ENCODE data around the gene SLC25A10. TPM values are rescaled to one million over a fixed set of nuclear protein-coding genes. Genes with fewer than 3 reads are reported as not detected.
A peak's percentile ranks its signal among the peaks of the same experiment; 100 is the strongest.

The SLC25A10 gene
- total RNA-seq, 1 donor from 2014 or later, result 8.6 TPM

DNA sequence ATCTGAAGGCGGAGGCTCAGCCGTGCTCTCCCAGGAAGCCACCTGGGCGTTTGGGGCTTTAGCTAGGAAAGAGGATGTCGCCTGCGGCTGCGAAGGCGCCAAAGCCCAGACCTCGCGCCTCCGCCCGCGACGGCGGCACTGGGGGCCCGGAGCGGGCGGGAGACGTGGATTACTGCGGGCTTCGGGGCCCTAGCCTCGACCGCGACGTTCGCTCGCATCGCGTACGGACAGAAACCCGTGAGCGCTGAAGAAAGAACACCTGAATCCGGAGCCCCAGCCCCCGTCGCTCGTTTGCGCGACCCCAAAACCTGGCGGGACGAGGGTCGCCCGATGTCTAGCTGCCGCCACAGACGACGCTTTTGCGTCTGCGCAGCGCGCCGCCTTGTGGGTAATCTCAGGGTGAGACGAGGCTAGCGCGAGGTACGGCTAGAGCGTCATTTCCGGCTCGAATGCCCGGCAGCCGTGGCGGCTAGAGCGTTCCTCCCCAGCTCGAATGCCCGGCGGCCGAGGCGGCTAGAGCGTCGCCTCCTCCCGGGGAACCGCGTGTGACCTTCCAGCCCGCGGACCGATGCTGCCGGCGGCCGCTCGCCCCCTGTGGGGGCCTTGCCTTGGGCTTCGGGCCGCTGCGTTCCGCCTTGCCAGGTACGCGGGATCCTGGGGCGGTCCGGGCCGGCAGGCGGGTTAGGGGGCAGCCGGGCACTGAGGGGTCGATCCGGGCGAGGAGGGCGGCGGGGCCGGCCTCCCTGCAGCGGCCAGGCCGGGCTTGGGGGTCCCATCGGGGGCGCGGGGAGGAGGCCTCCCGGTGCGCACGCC lies 8.9 kb upstream of the SLC25A10 start, which contains the start of gene MRPL12:
TSS of gene MRPL12 (plus strand) at position 434 of the 813 bp plus-strand sequence. CDS start at position 569, 135 bp downstream.
- peak; percentile 93 for ATAC-seq
- intact Hi-C loops (cut with micrococcal nuclease), result no loop called here
- DNase-seq, result peak; percentile 96

DNA sequence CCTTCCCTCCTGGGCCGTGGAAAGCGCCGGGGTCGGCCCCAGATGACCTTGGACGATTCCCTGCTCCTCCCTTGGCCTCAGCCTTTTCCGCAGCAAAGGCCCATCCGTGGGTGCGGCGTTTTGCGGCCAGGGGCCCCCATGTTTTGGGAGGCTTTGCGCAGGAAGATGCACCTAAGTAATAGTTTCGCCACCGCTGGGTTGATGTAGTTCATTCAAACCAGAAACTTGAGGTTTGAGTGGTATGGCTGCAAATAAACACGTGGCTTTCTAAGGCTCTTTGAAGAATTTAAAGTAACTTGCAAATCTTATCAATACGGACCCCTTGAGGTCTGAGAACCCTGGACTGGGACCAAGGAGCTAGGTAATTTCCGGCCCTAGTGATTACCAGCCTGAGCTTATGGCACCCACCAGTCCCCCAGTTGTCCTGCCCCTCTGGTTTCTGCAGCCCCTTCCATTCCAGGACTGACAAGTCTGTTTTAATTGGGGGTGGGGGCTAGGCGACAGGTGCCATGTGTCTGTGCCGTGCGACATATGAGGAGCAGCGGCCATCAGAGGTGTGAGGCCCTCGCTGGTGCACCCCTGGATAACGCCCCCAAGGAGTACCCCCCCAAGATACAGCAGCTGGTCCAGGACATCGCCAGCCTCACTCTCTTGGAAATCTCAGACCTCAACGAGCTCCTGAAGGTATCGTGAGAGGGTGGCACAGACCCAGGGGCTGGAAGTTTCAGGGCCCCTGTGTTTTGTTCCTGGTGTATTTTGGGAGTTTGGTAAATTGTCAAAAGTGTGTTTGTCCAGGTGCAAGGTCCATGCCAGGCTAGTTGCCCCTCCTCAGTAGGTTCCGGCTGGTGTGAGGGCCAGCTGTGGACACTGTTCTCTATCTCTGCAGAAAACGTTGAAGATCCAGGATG lies 8.1 kb upstream of the SLC25A10 start:
- ATAC-seq (peak; percentile 22), DNase-seq (no peak)
- intact Hi-C loops (cut with micrococcal nuclease), result no loop called here

DNA sequence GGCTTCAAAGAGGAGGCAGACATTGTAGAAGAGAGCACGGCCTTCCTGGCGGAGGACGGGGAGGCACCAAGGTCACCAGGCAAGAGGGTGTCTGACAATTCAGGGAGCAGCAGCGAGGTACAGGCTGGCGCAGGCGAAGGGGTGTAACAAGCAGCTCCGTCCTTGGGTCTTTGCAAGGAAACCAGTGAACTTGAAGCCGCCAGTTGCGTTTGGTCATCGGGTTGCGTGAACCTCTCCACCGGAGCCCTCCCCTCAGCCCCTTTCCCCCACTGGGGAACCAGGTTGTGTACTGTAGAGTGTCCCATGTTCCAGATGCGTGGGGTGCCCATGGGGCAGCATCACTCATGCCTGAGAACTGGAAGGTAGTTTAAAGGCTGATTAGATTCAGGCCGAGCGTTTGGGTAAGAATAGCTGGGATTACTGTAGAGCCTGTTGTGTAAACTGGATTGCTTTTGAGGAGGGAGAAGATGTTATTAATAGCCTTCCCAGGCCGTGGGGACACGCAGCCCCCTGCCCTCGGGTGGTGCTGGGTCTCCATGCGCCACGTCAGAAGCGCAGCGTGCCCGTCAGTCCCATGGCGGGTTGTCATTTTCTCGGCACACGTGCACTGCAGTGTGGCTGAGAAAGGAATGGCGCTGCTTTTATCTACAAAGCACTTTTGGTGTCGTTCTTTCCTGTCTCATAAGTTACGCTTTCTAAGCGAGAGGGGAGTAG lies 6.4 kb upstream of the SLC25A10 start:
- ATAC-seq, result no peak
- no peak for DNase-seq
- intact Hi-C loops (cut with micrococcal nuclease), result no loop called here

- no peak for DNase-seq
- no peak for ATAC-seq
- intact Hi-C loops (cut with micrococcal nuclease), result no loop called here
These were observed 5.9 kb upstream of the SLC25A10 start for GRCh38 chr17:81706232-81706611.

DNA sequence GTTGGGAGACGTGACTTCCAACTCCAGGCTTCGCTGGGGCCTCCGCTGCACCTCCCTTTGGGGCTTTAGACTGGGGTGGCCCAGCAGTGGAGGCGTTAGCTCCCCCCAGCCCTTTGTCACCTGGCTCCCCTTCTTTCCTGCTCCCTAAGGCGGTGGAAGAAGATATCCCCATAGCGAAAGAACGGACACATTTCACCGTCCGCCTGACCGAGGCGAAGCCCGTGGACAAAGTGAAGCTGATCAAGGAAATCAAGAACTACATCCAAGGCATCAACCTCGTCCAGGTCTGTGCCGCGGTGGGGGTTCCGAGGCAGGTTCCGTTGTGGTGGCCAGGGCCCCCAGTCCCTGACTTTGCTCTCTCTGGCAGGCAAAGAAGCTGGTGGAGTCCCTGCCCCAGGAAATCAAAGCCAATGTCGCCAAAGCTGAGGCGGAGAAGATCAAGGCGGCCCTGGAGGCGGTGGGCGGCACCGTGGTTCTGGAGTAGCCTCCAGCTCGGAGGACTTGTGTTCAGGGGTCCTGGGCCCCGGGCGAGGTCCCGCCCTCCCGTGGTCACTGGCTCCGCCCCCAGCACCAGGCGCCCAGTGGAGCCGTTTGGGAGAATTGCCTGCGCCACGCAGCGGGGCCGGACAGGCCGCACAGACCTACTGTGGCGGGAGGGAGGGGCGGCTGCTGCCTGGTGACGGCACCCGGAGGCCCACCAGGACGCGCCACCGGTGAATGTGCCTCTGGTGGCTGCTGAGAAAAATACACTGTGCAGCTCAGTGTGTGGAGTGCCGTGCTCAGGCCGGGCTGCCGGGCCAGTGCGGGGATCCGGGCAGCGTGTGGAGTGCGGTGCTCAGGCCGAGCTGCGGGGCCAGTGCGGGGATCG lies 5.1 kb upstream of the SLC25A10 start:
- no peak for ATAC-seq
- intact Hi-C loops (cut with micrococcal nuclease), result no loop called here

GRCh38 chr17:81707725-81708646 lies 4.1 kb upstream of the SLC25A10 start:
- no peak for DNase-seq
- intact Hi-C loops (cut with micrococcal nuclease), result no loop called here
- ATAC-seq, result no peak

More for the DNA sequence above, 5.1 kb upstream of the SLC25A10 start:
- DNase-seq, result peak; percentile 30

DNA sequence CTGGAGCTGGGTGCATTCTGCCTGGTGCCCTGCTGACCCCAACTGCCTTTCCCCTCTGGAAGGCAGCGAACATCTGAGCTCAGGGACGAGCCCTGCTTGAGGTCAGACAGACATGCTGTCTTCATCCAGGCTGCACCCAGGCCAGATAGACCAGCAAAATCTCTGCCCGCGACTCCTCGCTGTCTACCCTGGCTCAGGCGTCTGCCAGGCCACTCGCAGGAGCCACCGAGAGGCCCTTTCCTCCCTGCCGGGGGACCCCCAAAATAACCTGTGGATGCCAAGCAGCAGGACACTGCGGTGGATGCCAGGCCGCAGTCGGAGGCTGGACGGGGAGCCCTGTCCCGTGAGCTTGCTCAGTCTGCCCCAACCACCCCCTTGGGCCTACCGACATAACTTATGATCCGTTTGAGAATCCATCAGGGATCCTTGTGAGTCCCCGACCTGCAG lies 3.3 kb upstream of the SLC25A10 start:
- DNase-seq (peak; percentile 30), ATAC-seq (no peak)
- intact Hi-C loops (cut with micrococcal nuclease), result no loop called here

GRCh38 chr17:81710514-81711308 lies 1.4 kb upstream of the SLC25A10 start:
- DNase-seq, result no peak
- intact Hi-C loops (cut with micrococcal nuclease), result no loop called here
- ATAC-seq, result no peak

GRCh38 chr17:81712468-81713003 lies 452 bp downstream of the SLC25A10 start:
- ATAC-seq, result peak; percentile 7
- DNase-seq, result peak; percentile 52
- intact Hi-C loops (cut with micrococcal nuclease), result no loop called here

DNA sequence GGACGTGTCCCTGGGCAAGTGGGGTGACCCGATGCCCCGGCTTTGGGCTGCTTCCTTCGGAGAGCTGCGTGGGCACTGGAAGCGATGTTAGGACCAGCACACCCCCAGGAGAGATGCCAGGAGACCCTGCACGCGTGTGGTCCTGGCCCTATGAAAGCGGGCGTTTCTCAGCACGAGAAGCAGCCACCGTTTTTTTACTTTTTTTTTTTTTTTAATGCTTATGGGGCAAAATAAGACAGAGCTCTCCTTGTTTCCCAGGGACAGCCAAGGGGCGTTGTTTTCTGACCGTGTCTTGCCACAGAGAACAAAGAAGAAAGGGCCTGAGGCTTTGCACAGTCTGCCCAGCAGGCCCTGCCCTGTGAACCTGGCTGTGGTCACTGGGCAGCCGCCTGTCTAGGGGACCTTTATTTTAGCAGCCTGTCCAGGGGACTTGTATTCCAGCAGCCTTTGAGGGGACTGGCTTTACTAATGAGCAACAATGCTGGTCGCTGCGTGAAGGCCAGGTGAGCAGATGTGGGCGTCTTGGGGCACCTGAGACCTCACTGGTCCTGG lies 996 bp downstream of the SLC25A10 start:
- DNase-seq (peak; percentile 34), ATAC-seq (no peak)
- intact Hi-C loops (cut with micrococcal nuclease), result no loop called here

- no peak for DNase-seq
- no peak for ATAC-seq
- intact Hi-C loops (cut with micrococcal nuclease), result no loop called here
These were observed 1.7 kb downstream of the SLC25A10 start for GRCh38 chr17:81713556-81714411.

DNA sequence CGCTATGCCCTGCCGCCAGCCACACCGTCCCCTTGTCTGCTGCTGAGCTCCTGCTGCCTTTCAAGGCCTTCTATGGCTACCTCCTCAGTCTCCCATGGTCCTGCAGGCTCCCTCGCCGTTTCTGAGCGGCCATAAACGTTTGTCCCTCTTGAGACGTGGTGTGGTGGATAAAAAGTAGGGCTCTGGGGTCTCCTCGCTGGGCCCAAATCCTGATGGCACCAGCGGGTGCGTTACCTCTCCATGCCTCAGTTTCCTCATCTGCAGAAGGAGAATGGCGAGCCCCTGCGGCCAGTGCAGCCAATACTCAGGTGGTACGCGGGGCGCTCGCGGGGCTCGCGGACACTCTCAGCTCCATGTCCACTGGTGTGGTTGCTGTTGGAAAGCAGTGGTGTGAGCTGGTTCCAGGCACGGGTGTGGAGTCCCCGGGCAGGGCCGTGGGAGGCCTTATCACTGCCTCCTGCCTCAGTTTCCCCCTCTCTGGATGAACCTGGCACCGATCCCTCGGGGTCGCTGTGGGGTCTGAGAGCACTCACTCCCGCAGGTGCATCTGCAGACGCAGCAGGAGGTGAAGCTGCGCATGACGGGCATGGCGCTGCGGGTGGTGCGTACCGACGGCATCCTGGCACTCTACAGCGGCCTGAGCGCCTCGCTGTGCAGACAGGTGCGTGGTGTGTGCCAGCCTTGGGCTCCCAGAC lies 2.5 kb downstream of the SLC25A10 start:
- intact Hi-C loops (cut with micrococcal nuclease), result no loop called here

GRCh38 chr17:81715107-81715871 lies 3.2 kb downstream of the SLC25A10 start:
- intact Hi-C loops (cut with micrococcal nuclease), result no loop called here
- ATAC-seq, result no peak
- no peak for DNase-seq

More for the DNA sequence above, 2.5 kb downstream of the SLC25A10 start:
- no peak for ATAC-seq
- no peak for DNase-seq

All from left ventricle myocardium superior (tissue), 1 donor.